ENCODE measurements around the gene TNFAIP3. TPM values are rescaled to one million over a fixed set of nuclear protein-coding genes. Genes with fewer than 3 reads are reported as not detected.

TNFAIP3 gene
- total RNA-seq, 1 donor from 2014 or later: 16.8 TPM

- H3K27ac Mint-ChIP-seq (ENCODE audit: unreplicated experiment): peak overlapping the region; percentile 72
- H2AFZ ChIP-seq (ENCODE audit: low read depth, low read length): no peak overlapping the region
- no peak overlapping the region for H3K9ac ChIP-seq (ENCODE audit: low read length)
- H3K9me3 Mint-ChIP-seq (ENCODE audit: unreplicated experiment): no peaks in the 10 kb centered on the region
- no peak overlapping the region for H3K4me3 ChIP-seq (ENCODE audit: insufficient read depth, low read depth, low read length)
- no peaks in the 10 kb centered on the region for H3K9me3 ChIP-seq (ENCODE audit: insufficient read depth, low read depth, low read length)
- H3K27me3 Mint-ChIP-seq (ENCODE audit: low read depth, unreplicated experiment): no peaks in the 10 kb centered on the region
- H3K4me3 Mint-ChIP-seq (ENCODE audit: unreplicated experiment): no peak overlapping the region
- peak overlapping the region; percentile 12 for H3K4me2 ChIP-seq (ENCODE audit: low read length)
- no peak for FAIRE-seq
- no peaks in the 10 kb centered on the region for H3K27me3 ChIP-seq (ENCODE audit: insufficient read depth, low read length)
- H3K36me3 ChIP-seq (ENCODE audit: insufficient read depth, low read length): no peaks in the 10 kb centered on the region
- peak; percentile 67 for DNase-seq (ENCODE audit: low read depth)
- H3K4me1 ChIP-seq (ENCODE audit: insufficient read depth, low read length): no peaks in the 10 kb centered on the region
- H3K36me3 Mint-ChIP-seq (ENCODE audit: low read depth, unreplicated experiment): no peaks in the 10 kb centered on the region
- H3K79me2 ChIP-seq (ENCODE audit: insufficient read depth, low read length): no peaks in the 10 kb centered on the region
- no peak for TF ChIP-seq CTCF (IDR thresholded peaks at IDR 0.05; ENCODE audit: insufficient read depth, low read depth, low read length)
- H3K27ac ChIP-seq (ENCODE audit: low read depth, low read length): no peak overlapping the region
- H3K4me1 Mint-ChIP-seq (ENCODE audit: low read depth, unreplicated experiment): peaks cover 10% of the 10 kb centered on the region
- H4K20me1 ChIP-seq (ENCODE audit: insufficient read depth, low read length): no peaks in the 10 kb centered on the region
Observed at GRCh38 chr6:137903933-137904821, 37.1 kb downstream of the TNFAIP3 start.

- Histone ChIP-seq H3K4me3 (ENCODE audit: insufficient read depth, low read depth, low read length) (no peak overlapping the region), H3K4me2 (ENCODE audit: low read length) (peak overlapping the region; percentile 12), H3K4me1 (ENCODE audit: insufficient read depth, low read length) (no peaks in the 10 kb centered on the region), H2AFZ (ENCODE audit: low read depth, low read length) (no peak overlapping the region), H3K9ac (ENCODE audit: low read length) (no peak overlapping the region), H3K79me2 (ENCODE audit: insufficient read depth, low read length) (no peaks in the 10 kb centered on the region), H3K36me3 (ENCODE audit: insufficient read depth, low read length) (no peaks in the 10 kb centered on the region), H3K9me3 (ENCODE audit: insufficient read depth, low read depth, low read length) (no peaks in the 10 kb centered on the region), H4K20me1 (ENCODE audit: insufficient read depth, low read length) (no peaks in the 10 kb centered on the region), H3K27me3 (ENCODE audit: insufficient read depth, low read length) (no peaks in the 10 kb centered on the region), H3K27ac (ENCODE audit: low read depth, low read length) (no peak overlapping the region)
- Mint-ChIP-seq H3K27ac (ENCODE audit: unreplicated experiment) (peak overlapping the region; percentile 83), H3K27me3 (ENCODE audit: low read depth, unreplicated experiment) (no peaks in the 10 kb centered on the region), H3K36me3 (ENCODE audit: low read depth, unreplicated experiment) (no peaks in the 10 kb centered on the region), H3K4me1 (ENCODE audit: low read depth, unreplicated experiment) (peaks cover 11% of the 10 kb centered on the region), H3K9me3 (ENCODE audit: unreplicated experiment) (no peaks in the 10 kb centered on the region), H3K4me3 (ENCODE audit: unreplicated experiment) (no peak overlapping the region)
- FAIRE-seq (no peak), DNase-seq (ENCODE audit: low read depth) (peak; percentile 30)
- no peak for TF ChIP-seq EZH2 (IDR thresholded peaks at IDR 0.05; ENCODE audit: insufficient read depth, low read length)
- no peak for TF ChIP-seq CTCF (IDR thresholded peaks at IDR 0.05; ENCODE audit: insufficient read depth, low read depth, low read length)
Observed at GRCh38 chr6:137904822-137905617, 38.0 kb downstream of the TNFAIP3 start.

Measured in astrocyte (in vitro differentiated cells and primary cell).